HPDE6-E6E7 (cell line): ENCODE data around the gene RAD51AP1.

Experiments
- DNase-seq: peaks from one replicate; pipeline ENCODE4 v3.0.0; 2011; ENCODE audit warnings: missing footprints; ENCODE audit errors: extremely low spot score

RAD51AP1 gene

GRCh38 chr12:4591180-4591687, 52.5 kb downstream of the RAD51AP1 start:
- DNase-seq = no peak

DNA sequence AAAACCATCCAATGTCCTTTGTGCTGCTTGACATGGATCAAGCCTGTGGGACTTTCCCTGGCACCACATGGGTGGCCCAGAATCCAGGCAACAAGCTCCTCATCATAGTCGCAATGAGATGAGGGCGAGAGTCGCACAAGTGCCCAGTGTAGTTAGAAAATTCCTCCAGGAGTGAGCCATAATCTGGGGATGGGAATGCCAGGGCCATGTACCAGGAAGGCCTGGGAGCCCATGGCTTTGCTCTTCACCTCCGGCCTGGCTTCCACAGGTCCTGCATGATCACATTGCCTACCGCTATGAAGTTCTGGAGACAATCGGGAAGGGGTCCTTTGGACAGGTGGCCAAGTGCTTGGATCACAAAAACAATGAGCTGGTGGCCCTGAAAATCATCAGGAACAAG, 57.2 kb downstream of the RAD51AP1 start:
- no peak for DNase-seq

DNA sequence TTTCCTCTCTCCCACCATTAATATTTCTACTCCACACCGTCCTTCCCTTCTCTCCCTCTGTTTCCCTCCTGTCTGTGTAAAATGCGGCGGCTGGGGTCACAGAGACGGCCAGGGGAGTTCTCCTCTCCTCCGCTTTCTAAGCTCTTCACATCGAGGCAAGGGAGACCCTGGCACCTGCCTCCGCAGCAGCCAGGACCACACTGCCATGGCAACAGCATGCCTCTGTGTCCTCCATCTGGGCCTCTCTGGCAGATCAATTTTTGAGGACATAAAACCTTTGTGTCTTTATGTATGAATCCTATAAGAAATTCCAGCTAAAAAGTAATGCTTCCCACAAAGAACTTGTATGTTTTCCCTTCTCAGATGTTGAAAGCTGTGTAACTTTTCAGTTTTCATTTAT, 64.7 kb downstream of the RAD51AP1 start:
- no peak for DNase-seq

GRCh38 chr12:4603946-4604345, 65.3 kb downstream of the RAD51AP1 start:
- no peak for DNase-seq

DNA sequence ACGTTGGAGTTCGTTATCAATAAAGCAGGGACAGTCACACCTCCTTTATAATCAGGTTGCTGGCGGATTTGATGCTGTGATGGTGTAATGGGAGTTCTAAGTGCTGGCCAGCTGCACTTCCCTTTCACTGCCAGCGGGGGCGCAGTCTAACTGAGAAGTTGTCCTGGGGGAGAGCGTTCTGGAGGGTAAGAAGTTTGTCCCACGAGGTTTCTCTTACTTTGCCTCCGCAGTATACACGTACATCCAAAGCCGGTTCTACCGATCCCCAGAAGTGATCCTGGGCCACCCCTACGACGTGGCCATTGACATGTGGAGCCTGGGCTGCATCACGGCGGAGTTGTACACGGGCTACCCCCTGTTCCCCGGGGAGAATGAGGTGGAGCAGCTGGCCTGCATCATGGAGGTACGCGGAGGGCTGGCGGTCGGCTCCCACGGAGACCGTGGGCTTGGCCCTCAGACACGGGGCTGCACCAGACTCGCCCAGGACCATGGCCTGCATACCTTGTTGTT, 66.0 kb downstream of the RAD51AP1 start:
- peak; percentile 75 for DNase-seq

- no peak for DNase-seq
Observed at GRCh38 chr12:4607056-4607455, 68.4 kb downstream of the RAD51AP1 start.

- DNase-seq = no peak
Observed at GRCh38 chr12:4609071-4609470, 70.4 kb downstream of the RAD51AP1 start.
